ENCODE measurements around the gene FGG.

FGG gene

DNA sequence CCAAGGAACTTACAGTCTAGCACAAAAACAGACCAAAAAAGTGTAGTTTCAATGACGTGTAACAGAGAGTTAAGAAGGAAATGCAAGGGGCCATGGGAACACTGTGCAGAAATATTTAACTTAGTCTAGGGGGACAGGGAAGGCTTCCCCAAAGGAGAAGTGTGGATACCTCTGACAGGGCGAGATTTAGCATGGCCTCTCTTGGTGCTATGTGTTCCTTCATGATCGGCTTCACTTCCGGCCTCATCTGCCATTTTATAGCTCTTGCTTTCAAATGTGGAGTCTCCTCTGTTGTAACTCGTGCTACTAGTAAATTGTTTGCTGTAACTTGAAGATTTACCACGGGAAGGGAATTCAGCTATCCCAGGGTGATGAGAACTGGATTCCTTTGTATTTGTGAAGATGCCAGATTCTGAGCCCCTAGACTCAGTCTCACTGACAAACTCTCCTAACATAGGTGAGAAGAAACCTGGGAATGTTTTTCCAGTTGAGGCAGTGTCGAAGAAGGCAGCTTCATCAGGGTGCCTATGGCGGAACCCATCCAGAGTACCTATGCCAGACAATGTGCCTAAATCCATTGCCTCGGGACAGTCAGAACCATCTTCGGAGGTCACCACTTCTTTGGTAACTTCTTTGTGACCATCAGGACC, 27.0 kb downstream of the FGG start:
- no peak for DNase-seq (ENCODE audit: low read depth)

DNA sequence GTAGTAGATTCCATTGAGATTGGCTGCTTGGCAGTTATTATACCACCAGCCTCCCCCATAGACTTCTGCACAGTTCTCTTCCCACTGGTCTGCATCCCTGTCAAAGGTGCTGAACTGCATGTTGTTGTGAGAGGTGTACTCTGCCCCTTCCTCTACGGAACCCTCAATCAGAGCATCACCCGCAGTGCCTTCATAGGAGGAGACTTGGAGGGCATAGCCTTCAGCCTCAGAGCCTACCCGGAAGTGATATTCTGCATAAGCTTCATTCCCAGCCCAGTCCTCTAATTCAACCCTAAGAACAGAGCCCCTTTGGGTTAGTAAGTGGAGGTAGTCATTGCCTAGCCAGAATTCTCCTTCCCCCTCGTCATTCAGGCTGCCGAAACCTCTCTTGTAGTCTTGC, 28.2 kb downstream of the FGG start:
- no peak for DNase-seq (ENCODE audit: low read depth)

DNA sequence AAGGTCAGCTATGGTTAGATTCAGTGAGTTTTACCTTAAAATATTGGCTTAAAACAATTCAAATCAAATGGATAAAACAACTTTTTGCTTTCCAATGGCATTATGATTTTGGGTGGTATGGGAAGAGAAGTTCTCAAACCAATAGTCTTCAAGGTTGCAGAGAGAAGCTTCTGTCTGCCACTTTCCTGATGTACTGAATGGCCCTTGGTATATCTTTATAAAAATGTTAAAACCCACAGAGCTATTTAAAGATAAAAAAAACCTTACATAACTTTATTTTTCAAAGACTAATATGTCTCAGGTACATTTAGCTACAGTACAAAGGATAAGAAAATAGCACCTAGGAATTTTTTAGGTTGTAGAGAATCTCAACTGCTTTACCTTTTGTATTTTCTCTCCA, 28.8 kb downstream of the FGG start:
- DNase-seq (ENCODE audit: low read depth), result no peak

DNA sequence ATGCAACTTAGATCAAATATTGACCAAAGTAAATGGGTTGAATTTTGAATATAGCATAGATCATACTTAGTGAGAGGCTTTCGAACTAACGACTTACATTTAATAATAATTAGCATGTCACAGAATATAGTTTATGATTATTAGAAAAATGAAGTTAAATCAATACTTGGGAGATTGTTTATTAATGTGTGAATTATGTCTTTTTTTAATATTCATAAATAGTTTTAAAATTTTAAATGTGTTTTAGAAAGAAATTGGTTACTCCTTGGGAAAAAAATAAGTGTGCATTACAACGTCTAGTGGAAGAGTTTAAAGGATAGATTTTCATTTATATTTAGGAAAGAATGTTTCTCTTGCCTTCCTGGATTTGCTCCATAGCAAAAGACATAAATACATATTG, 29.2 kb downstream of the FGG start:
- no peak for DNase-seq (ENCODE audit: low read depth)

DNA sequence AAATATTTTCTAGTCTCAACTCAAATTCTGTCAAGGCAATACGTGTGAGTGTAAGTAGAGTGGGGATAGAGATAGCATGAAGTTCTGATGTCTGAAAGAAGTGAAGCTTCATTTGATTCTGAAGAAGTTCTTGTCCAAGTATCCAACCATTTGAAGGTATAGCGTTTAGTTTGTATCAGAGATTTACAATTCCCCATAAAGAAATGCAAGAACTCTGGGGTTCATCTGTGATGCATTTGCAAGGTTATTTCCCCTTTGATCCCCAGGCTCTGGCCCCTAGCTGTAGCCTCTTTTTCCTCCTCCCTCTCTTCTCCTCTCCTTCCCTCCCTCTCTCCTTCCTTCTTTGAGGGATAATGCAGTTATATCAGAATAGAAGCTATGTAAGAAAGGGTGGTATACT, 29.7 kb downstream of the FGG start:
- DNase-seq (ENCODE audit: low read depth), result no peak

GRCh38 chr4:154579927-154580326, 32.5 kb downstream of the FGG start:
- no peak for DNase-seq (ENCODE audit: low read depth)

GRCh38 chr4:154578919-154579318, 33.5 kb downstream of the FGG start:
- no peak for DNase-seq (ENCODE audit: low read depth)

DNA sequence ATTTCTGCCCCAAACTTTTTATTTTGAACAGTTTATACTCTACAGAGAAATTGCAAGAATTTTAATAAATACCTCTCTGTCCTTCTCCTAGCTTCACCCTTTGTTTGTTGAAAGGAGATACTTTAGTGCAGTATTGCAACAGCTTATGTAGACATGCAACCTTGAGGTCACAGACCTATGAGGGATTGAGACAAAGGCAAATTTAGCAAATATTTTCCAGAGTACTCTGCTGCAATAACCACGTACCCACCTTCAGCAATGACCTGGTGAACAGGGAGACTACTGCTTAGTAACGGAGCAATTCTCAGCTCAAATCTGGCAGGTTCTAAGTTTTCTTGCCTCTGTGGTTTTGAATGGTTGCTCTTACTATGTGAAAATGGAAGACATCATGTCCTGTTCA, 35.1 kb downstream of the FGG start:
- no peak for DNase-seq (ENCODE audit: low read depth)

DNA sequence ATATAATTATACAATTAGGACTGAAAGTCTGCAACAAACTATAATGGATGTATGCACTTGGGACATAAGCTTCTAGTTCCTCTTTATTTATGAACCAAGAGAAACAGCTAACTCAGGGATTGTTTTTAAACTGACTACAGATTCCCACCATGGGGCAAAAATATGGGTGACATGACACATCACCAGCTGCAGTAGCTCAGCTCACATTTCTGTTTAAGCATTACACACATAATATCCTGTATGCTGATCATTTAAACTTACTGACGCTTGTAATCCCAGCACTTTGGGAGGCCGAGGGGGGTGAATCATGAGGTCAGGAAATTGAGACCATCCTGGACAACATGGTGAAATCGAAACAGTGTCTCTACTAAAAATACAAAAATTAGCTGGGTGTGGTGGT, 38.1 kb downstream of the FGG start:
- DNase-seq (ENCODE audit: low read depth), result no peak

- DNase-seq (ENCODE audit: low read depth), result no peak
Observed at GRCh38 chr4:154573190-154573870, 39.1 kb downstream of the FGG start.

GRCh38 chr4:154569584-154569983, 42.9 kb downstream of the FGG start:
- no peak for DNase-seq (ENCODE audit: low read depth)

- no peak for DNase-seq (ENCODE audit: low read depth)
Observed at GRCh38 chr4:154569028-154569427, 43.4 kb downstream of the FGG start.

GRCh38 chr4:154566639-154567204, 45.7 kb downstream of the FGG start:
- DNase-seq (ENCODE audit: low read depth), result no peak

- DNase-seq (ENCODE audit: low read depth), result no peak
Observed at GRCh38 chr4:154565704-154566103, 46.8 kb downstream of the FGG start.

GRCh38 chr4:154564311-154564710, 48.1 kb downstream of the FGG start:
- DNase-seq (ENCODE audit: low read depth), result no peak

DNA sequence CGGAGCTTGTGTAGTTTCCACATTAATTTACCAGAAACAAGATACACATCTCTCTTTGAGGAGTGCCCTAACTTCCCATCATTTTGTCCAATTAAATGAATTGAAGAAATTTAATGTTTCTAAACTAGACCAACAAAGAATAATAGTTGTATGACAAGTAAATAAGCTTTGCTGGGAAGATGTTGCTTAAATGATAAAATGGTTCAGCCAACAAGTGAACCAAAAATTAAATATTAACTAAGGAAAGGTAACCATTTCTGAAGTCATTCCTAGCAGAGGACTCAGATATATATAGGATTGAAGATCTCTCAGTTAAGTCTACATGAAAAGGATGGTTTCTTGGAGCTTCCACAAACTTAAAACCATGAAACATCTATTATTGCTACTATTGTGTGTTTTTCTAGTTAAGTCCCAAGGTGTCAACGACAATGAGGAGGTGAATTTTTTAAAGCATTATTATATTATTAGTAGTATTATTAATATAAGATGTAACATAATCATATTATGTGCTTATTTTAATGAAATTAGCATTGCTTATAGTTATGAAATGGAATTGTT, 49.7 kb downstream of the FGG start, which contains the start of gene FGB:
Gene FGB (plus strand): TSS at position 315 of the 558 bp plus-strand sequence. CDS start 8 bp downstream, at position 323.
- no peak for DNase-seq (ENCODE audit: low read depth)

GRCh38 chr4:154560824-154561231, 51.6 kb downstream of the FGG start:
- DNase-seq (ENCODE audit: low read depth), result no peak

DNA sequence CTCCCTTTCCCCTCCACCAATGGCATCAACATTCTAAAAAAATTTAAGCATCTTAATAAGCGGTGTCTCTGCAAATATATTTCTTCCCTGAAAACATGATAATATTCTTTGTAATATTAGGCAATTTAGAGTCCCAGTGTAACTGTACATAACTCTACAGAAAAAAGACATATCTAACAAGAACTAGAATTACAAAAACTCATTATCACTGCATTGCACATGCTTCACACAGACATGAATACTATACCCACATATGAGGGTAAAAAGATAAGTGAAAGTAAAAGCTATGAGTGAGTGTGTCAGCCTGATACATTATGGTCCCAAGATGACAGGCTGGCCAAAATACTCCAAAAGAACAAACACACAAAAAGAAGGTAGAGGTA, 52.0 kb downstream of the FGG start:
- DNase-seq (ENCODE audit: low read depth), result no peak

GRCh38 chr4:154559494-154560418, 52.7 kb downstream of the FGG start:
- DNase-seq (ENCODE audit: low read depth), result no peak

DNA sequence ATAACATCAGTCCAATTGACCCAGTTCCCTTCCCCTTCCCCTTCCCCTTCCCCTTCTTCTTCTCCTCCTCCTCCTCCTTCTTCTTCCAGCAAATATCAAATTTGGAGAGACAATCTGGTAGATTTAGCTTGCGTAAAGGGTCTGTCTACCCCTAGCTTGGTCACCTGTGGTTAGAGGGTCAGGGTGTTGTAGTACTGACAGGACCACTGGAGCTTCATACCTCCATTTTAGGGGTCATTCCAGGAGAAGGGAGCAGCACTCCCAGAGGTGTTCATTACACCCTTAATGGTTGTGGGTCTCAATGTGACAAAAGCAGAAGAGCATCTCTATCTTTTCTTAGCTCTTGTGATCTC, 53.3 kb downstream of the FGG start:
- no peak for DNase-seq (ENCODE audit: low read depth)
